ENCODE results near the gene CLN3. TPM values are rescaled to one million over a fixed set of nuclear protein-coding genes. Genes with fewer than 3 reads are reported as not detected.
"Not testable (repeated sequence)": the region's sequence is repeated elsewhere in the genome, so short reads cannot be mapped to it uniquely, and the experiment has no call there.

The CLN3 gene
- total and polyA plus RNA-seq, 2 of the 13 experiments (the other 11 are each of a cell fraction or from before 2014, with no cell fraction given) = 23.4 to 46.8 TPM

DNA sequence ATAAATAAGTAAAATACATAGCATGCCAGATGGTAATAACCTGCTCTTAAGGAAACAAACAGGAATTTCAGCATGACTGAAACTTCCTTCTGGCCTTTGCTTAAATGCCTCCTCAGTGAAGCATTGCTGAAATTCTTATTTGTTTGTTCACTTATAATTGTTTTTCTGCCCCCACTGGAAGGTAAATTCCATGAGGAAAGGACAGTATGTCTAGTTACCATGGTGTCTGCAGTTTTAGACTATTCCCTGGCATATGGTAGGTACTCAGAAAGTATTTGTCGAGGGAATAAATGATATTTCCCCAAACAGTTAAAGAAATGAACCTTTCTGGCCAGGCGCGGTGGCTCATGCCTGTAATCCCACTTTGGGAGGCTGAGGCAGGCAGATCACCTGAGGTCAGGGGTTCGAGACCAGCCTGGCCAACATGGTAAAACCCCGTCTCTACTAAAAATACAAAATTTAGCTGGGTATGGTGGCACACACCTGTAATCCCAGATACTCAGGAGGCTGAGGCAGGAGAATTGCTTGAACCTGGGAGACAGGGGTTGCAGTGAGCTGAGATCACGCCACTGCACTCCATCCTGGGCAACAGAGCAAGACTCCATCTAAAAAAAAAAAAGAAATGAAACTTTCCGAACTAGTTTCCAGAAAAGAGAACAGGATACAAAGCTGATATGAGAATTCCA is 35.4 kb upstream of the CLN3 start:
- peak overlapping the region; percentile 80 for H3K27ac ChIP-seq (ENCODE audit: extremely low read length, insufficient read depth, low read length)
- in situ Hi-C loops (cut with HindIII; ENCODE audit: extremely low pct_ligation_motif_present, low pct_unique_long_range_greater_than_20kb) = not testable (repeated sequence)

More for the DNA sequence above, 35.4 kb upstream of the CLN3 start:
- TF ChIP-seq, protein P1, sequence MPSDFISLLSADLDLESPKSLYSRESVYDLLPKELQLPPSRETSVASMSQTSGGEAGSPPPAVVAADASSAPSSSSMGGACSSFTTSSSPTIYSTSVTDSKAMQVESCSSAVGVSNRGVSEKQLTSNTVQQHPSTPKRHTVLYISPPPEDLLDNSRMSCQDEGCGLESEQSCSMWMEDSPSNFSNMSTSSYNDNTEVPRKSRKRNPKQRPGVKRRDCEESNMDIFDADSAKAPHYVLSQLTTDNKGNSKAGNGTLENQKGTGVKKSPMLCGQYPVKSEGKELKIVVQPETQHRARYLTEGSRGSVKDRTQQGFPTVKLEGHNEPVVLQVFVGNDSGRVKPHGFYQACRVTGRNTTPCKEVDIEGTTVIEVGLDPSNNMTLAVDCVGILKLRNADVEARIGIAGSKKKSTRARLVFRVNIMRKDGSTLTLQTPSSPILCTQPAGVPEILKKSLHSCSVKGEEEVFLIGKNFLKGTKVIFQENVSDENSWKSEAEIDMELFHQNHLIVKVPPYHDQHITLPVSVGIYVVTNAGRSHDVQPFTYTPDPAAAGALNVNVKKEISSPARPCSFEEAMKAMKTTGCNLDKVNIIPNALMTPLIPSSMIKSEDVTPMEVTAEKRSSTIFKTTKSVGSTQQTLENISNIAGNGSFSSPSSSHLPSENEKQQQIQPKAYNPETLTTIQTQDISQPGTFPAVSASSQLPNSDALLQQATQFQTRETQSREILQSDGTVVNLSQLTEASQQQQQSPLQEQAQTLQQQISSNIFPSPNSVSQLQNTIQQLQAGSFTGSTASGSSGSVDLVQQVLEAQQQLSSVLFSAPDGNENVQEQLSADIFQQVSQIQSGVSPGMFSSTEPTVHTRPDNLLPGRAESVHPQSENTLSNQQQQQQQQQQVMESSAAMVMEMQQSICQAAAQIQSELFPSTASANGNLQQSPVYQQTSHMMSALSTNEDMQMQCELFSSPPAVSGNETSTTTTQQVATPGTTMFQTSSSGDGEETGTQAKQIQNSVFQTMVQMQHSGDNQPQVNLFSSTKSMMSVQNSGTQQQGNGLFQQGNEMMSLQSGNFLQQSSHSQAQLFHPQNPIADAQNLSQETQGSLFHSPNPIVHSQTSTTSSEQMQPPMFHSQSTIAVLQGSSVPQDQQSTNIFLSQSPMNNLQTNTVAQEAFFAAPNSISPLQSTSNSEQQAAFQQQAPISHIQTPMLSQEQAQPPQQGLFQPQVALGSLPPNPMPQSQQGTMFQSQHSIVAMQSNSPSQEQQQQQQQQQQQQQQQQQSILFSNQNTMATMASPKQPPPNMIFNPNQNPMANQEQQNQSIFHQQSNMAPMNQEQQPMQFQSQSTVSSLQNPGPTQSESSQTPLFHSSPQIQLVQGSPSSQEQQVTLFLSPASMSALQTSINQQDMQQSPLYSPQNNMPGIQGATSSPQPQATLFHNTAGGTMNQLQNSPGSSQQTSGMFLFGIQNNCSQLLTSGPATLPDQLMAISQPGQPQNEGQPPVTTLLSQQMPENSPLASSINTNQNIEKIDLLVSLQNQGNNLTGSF (CRISPR knock-in tag; IDR thresholded peaks at IDR 0.05) = 0 out of 2 replicates have a peak, but pooled peaks have one; percentile 55
- 0 out of 2 replicates have a peak, but pooled peaks have one; percentile 10 for TF ChIP-seq ZNF747 (CRISPR knock-in tag; IDR thresholded peaks at IDR 0.05; ENCODE audit: borderline replicate concordance)
- TF ChIP-seq YEATS4 (CRISPR knock-in tag; IDR thresholded peaks at IDR 0.05; ENCODE audit: borderline replicate concordance) = 0 out of 2 replicates have a peak, but pooled peaks have one; percentile 21
- 0 out of 2 replicates have a peak, but pooled peaks have one; percentile 36 for TF ChIP-seq CREB3 (CRISPR knock-in tag; IDR thresholded peaks at IDR 0.05)
- 0 out of 2 replicates have a peak, but pooled peaks have one; percentile 35 for TF ChIP-seq ZNF766 (CRISPR knock-in tag; IDR thresholded peaks at IDR 0.05; ENCODE audit: borderline replicate concordance)
- TF ChIP-seq CC2D1A (CRISPR knock-in tag; IDR thresholded peaks at IDR 0.05) = 0 out of 2 replicates have a peak, but pooled peaks have one; percentile 62
- TF ChIP-seq ZNF121 (CRISPR knock-in tag; IDR thresholded peaks at IDR 0.05) = peak; percentile 73
- intact Hi-C loops (cut with micrococcal nuclease; ENCODE audit: unreplicated experiment); H3K79me2 ChIP-seq (ENCODE audit: insufficient read depth, low read length); BruUV-seq (replicated peaks); FAIRE-seq; ATAC-seq; CTCF ChIA-PET (ENCODE audit: low intra/inter-chr PET ratio, low total read pairs); H3K27me3 ChIP-seq (ENCODE audit: control insufficient read depth in 1 of 2, insufficient read depth in 2 of 2, low read length in 2 of 2); H2AFZ ChIP-seq (ENCODE audit: low read length); H3K36me3 ChIP-seq (replicated peaks in 1 of 2; ENCODE audit: control insufficient read depth in 1 of 2, insufficient read depth in 2 of 2, low read length in 2 of 2); H3K9me3 ChIP-seq (ENCODE audit: low read length); H4K20me1 ChIP-seq (ENCODE audit: insufficient read depth, low read length); H3K4me3 ChIP-seq (replicated peaks in 1 of 3; ENCODE audit: insufficient read depth in 1 of 3, low read depth in 2 of 3, low read length in 3 of 3): not testable (repeated sequence)
- WGBS (ENCODE audit: low lambda C conversion rate) = 96% methylated on average over 7 of the region's 7 CpGs
- peak overlapping the region; percentile 72 for H3K4me2 ChIP-seq (ENCODE audit: low read depth, low read length)
- peaks cover 79% of the 10 kb centered on the region for H3K4me1 ChIP-seq (ENCODE audit: insufficient read depth, low read length)
- POLR2A ChIA-PET = interaction anchor here (1.4 to 3.0 kb wide), 5 partner anchors 8 to 70 kb away, joined by 4 to 23 read pairs (median 8); partner anchors contain the start of genes CLN3, NUPR1 and SULT1A2
- peak; percentile 39 for DNase-seq (ENCODE audit: low spot score)
- H3K9ac ChIP-seq (ENCODE audit: insufficient read depth, low read depth, low read length) = 0 out of 2 replicates have a peak overlapping the region, but pooled peaks have one; percentile 31

Data from HepG2 (cell line).